CD14-positive monocyte (primary cell): ENCODE measurements around the gene WNT16. TPM values are rescaled to one million over a fixed set of nuclear protein-coding genes. Genes with fewer than 3 reads are reported as not detected.

Experiments
- DNase-seq, 3 donors: peaks; one replicate each; pipeline ENCODE4 v3.0.0-alpha.2; 2011 to 2022
- H2AFZ ChIP-seq: 2 replicates; pipeline ENCODE4 v1.6.0; 2012; ENCODE audit warnings: mild to moderate bottlenecking, low read depth, low read length, inconsistent platforms; ENCODE audit not compliant: insufficient read depth, poor library complexity, severe bottlenecking
- H3K27ac ChIP-seq, 2 donors: 1 replicate in 1 of 2; 2 replicates in 1 of 2; pipeline ENCODE4 v1.5.1; 2012 to 2013; ENCODE audit warnings: low read length in 2 of 2, control low read depth in 1 of 2, inconsistent platforms in 1 of 2, low read depth in 1 of 2, mild to moderate bottlenecking in 1 of 2
- H3K27me3 ChIP-seq, 2 donors: one replicate each; pipeline versions ENCODE4 v1.6.0 to v1.6.1; 2011 to 2013; ENCODE audit warnings: low read length in 2 of 2; ENCODE audit not compliant: control insufficient read depth in 2 of 2, insufficient read depth in 2 of 2
- H3K36me3 ChIP-seq, 2 donors: replicated peaks in 1 of 2; 1 replicate in 1 of 2; 2 replicates in 1 of 2; pipeline versions ENCODE4 v1.5.1 to v1.6.1; 2012 to 2013; ENCODE audit warnings: low read length in 2 of 2, control low read depth in 1 of 2, inconsistent platforms in 1 of 2, mild to moderate bottlenecking in 1 of 2; ENCODE audit not compliant: insufficient read depth in 2 of 2, control insufficient read depth in 1 of 2
- H3K4me1 ChIP-seq, 2 donors: 1 replicate in 1 of 2; 2 replicates in 1 of 2; pipeline versions ENCODE4 v1.5.1 to v1.6.1; 2012 to 2013; ENCODE audit warnings: low read length in 2 of 2, control low read depth in 1 of 2, inconsistent platforms in 1 of 2, mild to moderate bottlenecking in 1 of 2, moderate library complexity in 1 of 2; ENCODE audit not compliant: insufficient read depth in 2 of 2, control insufficient read depth in 1 of 2
- H3K4me2 ChIP-seq: replicated peaks from 2 replicates; pipeline ENCODE3; 2012; ENCODE audit warnings: low read length, moderate library complexity, mild to moderate bottlenecking; ENCODE audit not compliant: poor library complexity, severe bottlenecking; ENCODE audit errors: extremely low read depth
- H3K4me3 ChIP-seq, 3 experiments: fragments of 200-600 bp in 1 of 3; sonication (generic) in 1 of 3; replicated peaks in 1 of 3; 1 replicate in 2 of 3; 2 replicates in 1 of 3; pipeline ENCODE4 v1.5.1; 2011 to 2013; ENCODE audit warnings: low read length in 3 of 3, mild to moderate bottlenecking in 3 of 3, control low read depth in 2 of 3, low read depth in 2 of 3, inconsistent platforms in 1 of 3, moderate library complexity in 1 of 3
- H3K79me2 ChIP-seq: 2 replicates; pipeline ENCODE4 v1.6.0; 2012; ENCODE audit warnings: mild to moderate bottlenecking, control low read depth, inconsistent platforms, low read length, moderate library complexity; ENCODE audit not compliant: insufficient read depth
- H3K9ac ChIP-seq: 2 replicates; pipeline ENCODE4 v1.6.0; 2017; ENCODE audit warnings: low read length, mild to moderate bottlenecking; ENCODE audit not compliant: insufficient read depth, poor library complexity, severe bottlenecking
- H3K9me3 ChIP-seq, 2 donors: replicated peaks in 1 of 2; 1 replicate in 1 of 2; 2 replicates in 1 of 2; pipeline versions ENCODE4 v1.5.1 to v1.6.1; 2012 to 2013; ENCODE audit warnings: low read length in 2 of 2, control low read depth in 1 of 2; ENCODE audit not compliant: control insufficient read depth in 1 of 2, insufficient read depth in 1 of 2
- H4K20me1 ChIP-seq: 2 replicates; pipeline ENCODE4 v1.6.0; 2012; ENCODE audit warnings: mild to moderate bottlenecking, low read length, control low read depth, moderate library complexity; ENCODE audit not compliant: insufficient read depth
- H3K27ac Mint-ChIP-seq, 7 donors: one replicate each; pipeline ENCODE4 v1.8.0; 2020; ENCODE audit warnings: mild to moderate bottlenecking in 7 of 7, mixed read lengths in 7 of 7, moderate library complexity in 6 of 7, inconsistent platforms in 2 of 7
- H3K27me3 Mint-ChIP-seq, 3 donors: one replicate each; pipeline ENCODE4 v1.8.0; 2021 to 2022; ENCODE audit warnings: low read depth in 3 of 3, mild to moderate bottlenecking in 3 of 3, mixed read lengths in 3 of 3, moderate library complexity in 3 of 3, inconsistent platforms in 1 of 3
- H3K36me3 Mint-ChIP-seq, 2 donors: one replicate each; pipeline ENCODE4 v1.8.0; 2020; ENCODE audit warnings: mixed read lengths in 2 of 2, inconsistent platforms in 1 of 2, mild to moderate bottlenecking in 1 of 2
- H3K4me1 Mint-ChIP-seq: one replicate; pipeline ENCODE4 v1.8.0; 2020; ENCODE audit warnings: mild to moderate bottlenecking, mixed read lengths
- H3K4me3 Mint-ChIP-seq, 2 donors: one replicate each; pipeline ENCODE4 v1.8.0; 2020; ENCODE audit warnings: mild to moderate bottlenecking in 2 of 2, mixed read lengths in 2 of 2, moderate library complexity in 1 of 2
- H3K9me3 Mint-ChIP-seq, 7 donors: one replicate each; pipeline ENCODE4 v1.8.0; 2020 to 2022; ENCODE audit warnings: mixed read lengths in 7 of 7, mild to moderate bottlenecking in 6 of 7, moderate library complexity in 6 of 7, inconsistent platforms in 2 of 7
- CTCF ChIP-seq: fragments of 200-600 bp; IDR thresholded peaks from one replicate; pipeline ENCODE4 v1.8.0; 2022; ENCODE audit warnings: antibody characterized with exemption, mild to moderate bottlenecking
- WGBS: methylation state at CpG from one replicate; pipeline ENCODE4 v1.1.5; 2013; ENCODE audit warnings: missing lambda C conversion rate; ENCODE audit not compliant: insufficient coverage; 5-methylcytosine and 5-hydroxymethylcytosine counted together
- intact Hi-C, 2 donors: fragments of 100-400 bp; cut with micrococcal nuclease; formaldehyde crosslinking; loops; one replicate each; pipeline versions ENCODE4 v1.15.0 to v1.15.1; 2023
- polyA plus RNA-seq, 3 donors: library from polyadenylated mRNA; depleted of rRNA in 1 of 3; unstranded in 2 of 3; stranded (reverse) in 1 of 3; fragments of 300-500 nt in 2 of 3; fragments of >200 nt in 1 of 3; fragmentation: Illumina TruSeq in 2 of 3; gene quantifications; 1 replicate in 2 of 3; 2 replicates in 1 of 3; pipeline ENCODE4 v1.2.3, GENCODE V29; 2012 to 2021

The WNT16 gene
- polyA plus RNA-seq, 3 donors: 0.05 TPM; not detected in 2

- no CpG with 5 or more reads among the region's 3 CpGs for WGBS
- H3K27ac Mint-ChIP-seq: no peak overlapping the region
Measured at GRCh38 chr7:121337398-121337797, 8.6 kb downstream of the WNT16 start.

GRCh38 chr7:121339082-121339481, 10.3 kb downstream of the WNT16 start:
- Mint-ChIP-seq H3K27me3 (peaks cover 2 to 10% (median 4%) of the 10 kb centered on the region in 3 donors), H3K27ac (no peak overlapping the region), H3K36me3 (peaks cover 0 to 7% of the 10 kb centered on the region in 2 donors), H3K9me3 (no peaks in the 10 kb centered on the region), H3K4me3 (no peak overlapping the region), H3K4me1 (no peaks in the 10 kb centered on the region)
- no peak for TF ChIP-seq CTCF
- H3K27ac ChIP-seq: no peak overlapping the region
- no peak overlapping the region for H3K4me2 ChIP-seq
- H3K79me2 ChIP-seq: no peaks in the 10 kb centered on the region
- WGBS: no CpG with 5 or more reads among the region's 5 CpGs
- no peaks in the 10 kb centered on the region for H3K4me1 ChIP-seq
- no peaks in the 10 kb centered on the region for H4K20me1 ChIP-seq
- H3K4me3 ChIP-seq: no peak overlapping the region
- no peak overlapping the region for H2AFZ ChIP-seq
- no peak for DNase-seq
- peaks cover 10 to 20% of the 10 kb centered on the region in 2 donors for H3K27me3 ChIP-seq
- no peaks in the 10 kb centered on the region for H3K36me3 ChIP-seq
- intact Hi-C loops: no loop called here
- no peaks in the 10 kb centered on the region for H3K9me3 ChIP-seq
- no peak overlapping the region for H3K9ac ChIP-seq

More at GRCh38 chr7:121337398-121337797, 8.6 kb downstream of the WNT16 start:
- no peak for DNase-seq
- Histone ChIP-seq H3K27me3 (peaks cover 11 to 26% of the 10 kb centered on the region in 2 donors), H3K27ac (no peak overlapping the region), H3K79me2 (no peaks in the 10 kb centered on the region), H3K4me1 (no peaks in the 10 kb centered on the region), H3K9ac (no peak overlapping the region), H3K4me2 (no peak overlapping the region), H3K4me3 (no peak overlapping the region), H3K36me3 (no peaks in the 10 kb centered on the region), H3K9me3 (no peaks in the 10 kb centered on the region), H4K20me1 (no peaks in the 10 kb centered on the region), H2AFZ (no peak overlapping the region)
- intact Hi-C loops: no loop called here
- no peak overlapping the region for H3K4me3 Mint-ChIP-seq
- H3K36me3 Mint-ChIP-seq: peaks cover 0 to 6% of the 10 kb centered on the region in 2 donors
- no peaks in the 10 kb centered on the region for H3K4me1 Mint-ChIP-seq
- TF ChIP-seq CTCF: no peak
- no peaks in the 10 kb centered on the region for H3K9me3 Mint-ChIP-seq
- H3K27me3 Mint-ChIP-seq: peaks cover 2 to 12% (median 4%) of the 10 kb centered on the region in 3 donors
